ENCODE results near the gene CMA1.
A peak's percentile ranks its signal among the peaks of the same experiment; 100 is the strongest.
"Not testable (repeated sequence)": the region's sequence is repeated elsewhere in the genome, so short reads cannot be mapped to it uniquely, and the experiment has no call there.

CMA1 gene

DNA sequence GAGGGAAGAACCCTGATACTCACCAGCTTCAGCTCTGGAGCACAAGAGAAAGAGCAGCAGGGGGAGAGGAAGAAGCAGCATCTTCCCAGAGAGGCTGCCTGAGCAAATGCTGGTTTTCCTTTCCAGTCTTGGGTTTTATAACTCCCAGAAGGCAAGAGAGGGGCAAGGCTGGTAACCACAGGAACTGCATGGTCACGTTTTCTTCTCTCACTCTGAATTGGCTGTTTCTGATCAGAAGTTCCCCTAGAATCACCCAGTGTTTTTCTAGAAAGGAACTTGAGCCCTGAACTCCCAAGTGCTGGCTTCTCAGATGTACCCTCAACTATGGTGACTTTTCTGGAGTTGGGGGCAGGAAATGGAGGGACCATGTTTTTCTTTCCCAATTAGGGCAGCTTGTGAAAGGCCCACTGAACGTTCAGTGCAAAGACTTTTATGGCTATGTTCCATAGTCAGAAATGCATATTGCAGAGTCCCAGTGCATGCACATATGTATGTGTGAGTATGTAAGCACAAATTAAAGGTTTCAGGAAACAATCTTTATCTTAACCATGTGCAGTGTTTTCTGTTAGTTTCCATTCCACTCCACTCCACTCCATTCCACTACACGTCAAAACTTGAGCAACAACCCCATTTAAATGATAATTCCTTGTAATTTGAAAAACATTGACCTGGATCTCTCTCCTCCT is at the start of gene CMA1:
TSS of gene CMA1 (minus strand) at position 111 of the 686 bp plus-strand sequence. CDS start at position 81, 30 bp downstream.
- no peak for DNase-seq

- DNase-seq, result no peak
These were observed 48.7 kb upstream of the CMA1 start for GRCh38 chr14:24556756-24557155.

- DNase-seq, result not testable (repeated sequence)
These were observed 41.0 kb upstream of the CMA1 start for GRCh38 chr14:24549064-24549463.

- no peak for DNase-seq
These were observed 34.4 kb upstream of the CMA1 start for GRCh38 chr14:24542346-24542936.

DNA sequence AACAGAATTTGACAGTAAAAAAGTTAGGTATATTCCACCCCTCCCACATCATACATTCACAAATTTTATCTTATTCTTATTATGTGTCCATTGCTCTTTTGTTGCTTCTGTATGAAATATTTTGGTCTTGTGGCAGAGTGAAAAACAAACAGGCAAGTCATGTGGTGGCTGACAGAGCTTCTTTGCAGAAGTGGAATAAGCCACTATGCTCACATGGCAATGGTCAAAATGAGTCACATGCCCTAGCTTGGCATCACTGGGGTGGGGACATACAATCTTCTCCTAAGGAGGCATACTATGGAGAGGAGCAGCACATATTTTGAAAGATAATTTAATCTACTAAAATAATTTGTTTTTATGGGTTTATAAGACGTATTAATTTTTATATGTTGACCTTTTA is 27.7 kb upstream of the CMA1 start:
- no peak for DNase-seq

DNA sequence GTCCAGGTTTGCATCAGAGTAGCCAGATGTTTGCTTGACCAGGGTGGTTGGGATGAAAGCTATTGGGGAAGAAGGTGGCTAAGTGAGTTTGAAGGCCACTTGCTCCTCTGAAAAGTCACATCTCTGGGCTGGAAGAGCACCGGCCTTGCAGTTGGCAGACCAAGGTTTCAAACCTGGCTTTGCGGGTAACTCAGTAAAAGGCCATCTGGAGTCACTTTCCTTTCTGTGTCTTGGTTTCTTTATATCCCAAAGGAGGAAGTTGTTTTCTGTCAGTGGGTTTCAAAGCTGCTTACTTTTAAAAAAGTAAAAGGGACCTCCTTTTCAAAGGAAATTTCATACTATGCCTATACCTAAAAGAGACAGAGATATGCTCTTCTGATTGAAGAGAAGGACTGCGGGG is 26.2 kb upstream of the CMA1 start:
- no peak for DNase-seq

GRCh38 chr14:24525877-24526620 is 18.0 kb upstream of the CMA1 start:
- not testable (repeated sequence) for DNase-seq

DNA sequence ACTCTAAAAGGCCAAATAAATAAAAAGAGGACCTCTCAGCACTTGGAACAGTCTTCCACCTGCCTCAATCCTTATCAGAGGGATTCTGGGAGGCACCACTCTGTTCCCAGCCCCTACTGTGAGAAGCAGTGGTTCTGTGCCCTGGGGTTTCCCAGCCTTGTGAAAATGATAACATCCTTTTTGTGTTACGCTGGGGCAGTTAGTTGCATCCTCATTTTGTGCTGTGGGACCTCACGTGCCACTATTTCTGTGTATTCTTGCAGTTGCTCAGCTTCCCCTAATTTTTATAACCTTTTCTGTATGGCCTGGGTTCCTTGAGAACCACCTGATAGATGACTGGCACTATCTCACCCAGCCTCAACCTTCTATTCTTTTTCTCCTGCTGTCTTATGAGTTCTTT is 10.8 kb upstream of the CMA1 start:
- no peak for DNase-seq

GRCh38 chr14:24514209-24514608 is 6.1 kb upstream of the CMA1 start:
- DNase-seq, result no peak

DNA sequence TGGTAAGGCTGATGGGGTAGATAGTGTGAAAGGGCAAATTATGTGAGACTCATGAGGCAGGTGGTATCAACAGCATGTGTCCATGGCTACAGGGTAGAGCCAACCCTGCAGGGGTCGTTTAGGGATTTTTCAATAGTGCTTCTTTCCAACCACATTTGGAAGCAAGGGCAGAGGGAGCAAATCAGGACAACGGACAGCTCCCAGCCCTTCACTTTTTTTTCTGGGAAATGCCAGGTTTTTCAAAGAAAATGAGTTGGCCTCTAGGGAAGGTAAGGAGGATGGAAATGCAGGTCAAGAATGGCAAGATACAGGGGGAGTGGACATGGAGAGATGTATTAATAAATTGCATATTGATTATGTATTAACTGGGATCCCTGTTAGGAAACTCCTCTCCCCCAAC is 4.9 kb upstream of the CMA1 start:
- DNase-seq, result no peak

GRCh38 chr14:24506443-24506842 is 1.6 kb downstream of the CMA1 start:
- DNase-seq, result no peak

GRCh38 chr14:24504425-24504950 is 3.6 kb downstream of the CMA1 start:
- no peak for DNase-seq

DNA sequence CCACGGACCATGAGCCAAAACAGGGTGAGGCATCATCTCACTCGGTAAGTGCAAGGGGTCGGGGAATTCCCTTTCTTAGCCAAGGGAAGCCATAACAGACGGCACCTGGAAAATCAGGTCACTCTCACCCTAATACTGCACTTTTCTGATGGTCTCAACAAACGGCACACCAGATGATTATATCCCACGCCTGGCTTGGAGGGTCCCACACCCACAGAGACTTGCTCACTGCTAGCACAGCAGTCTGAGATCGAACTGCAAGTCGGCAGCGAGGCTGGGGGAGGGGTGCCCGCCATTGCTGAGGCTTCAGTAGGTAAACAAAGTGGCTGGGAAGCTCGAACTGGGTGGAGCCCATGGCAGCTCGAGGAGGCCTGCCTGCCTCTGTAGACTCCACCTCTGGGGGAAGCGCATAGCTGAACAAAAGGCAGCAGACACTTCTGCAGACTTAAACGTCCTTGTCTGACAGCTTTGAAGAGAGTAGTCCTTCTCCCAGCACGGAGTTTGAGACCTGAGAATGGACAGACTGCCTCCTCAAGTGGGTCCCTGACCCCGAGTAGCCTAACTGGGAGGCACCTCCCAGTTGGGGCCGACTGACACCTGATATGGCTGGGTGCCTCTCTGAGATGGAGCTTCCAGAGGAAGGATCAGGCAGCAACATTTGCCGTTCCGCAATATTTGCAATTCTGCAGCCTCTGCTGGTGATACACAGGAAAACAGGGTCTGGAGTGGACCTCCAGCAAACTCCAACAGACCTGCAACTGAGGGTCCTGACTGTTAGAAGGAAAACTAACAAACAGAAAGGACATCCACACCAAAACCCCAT is 16.3 kb downstream of the CMA1 start:
- DNase-seq, result peak in 1 of 3 experiments; percentile 19

DNA sequence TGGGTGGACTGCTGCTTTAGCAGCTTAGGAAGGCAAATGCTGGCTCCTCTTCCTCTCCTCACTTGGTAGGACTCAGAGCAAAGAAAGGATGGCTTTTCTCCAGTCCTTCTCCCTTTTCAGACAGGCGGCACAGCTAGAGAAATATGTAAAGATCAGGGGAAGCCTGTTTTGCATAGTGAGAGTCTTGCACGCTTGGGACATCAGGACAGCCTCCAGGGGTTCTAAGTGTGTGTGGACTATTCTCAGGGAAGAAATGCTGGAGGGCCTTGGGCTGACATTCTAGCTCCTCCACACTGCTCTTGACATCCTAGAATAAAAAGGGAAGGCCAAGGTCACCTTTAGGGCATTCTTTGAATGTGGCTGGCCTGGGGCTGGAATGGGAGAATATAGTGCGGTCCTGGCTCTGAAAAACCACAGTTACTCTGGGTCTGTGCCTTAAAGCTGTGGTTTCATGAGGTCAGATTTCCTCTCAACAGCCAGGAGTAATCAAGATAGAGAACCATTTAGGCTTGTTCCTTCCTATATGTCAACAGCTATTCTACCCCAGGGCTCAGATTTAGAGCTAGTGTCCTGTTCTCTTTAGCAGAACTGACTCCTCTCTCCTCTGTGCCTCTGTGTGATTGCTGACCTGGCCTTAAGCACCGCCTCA is 24.3 kb downstream of the CMA1 start:
- no peak for DNase-seq

DNA sequence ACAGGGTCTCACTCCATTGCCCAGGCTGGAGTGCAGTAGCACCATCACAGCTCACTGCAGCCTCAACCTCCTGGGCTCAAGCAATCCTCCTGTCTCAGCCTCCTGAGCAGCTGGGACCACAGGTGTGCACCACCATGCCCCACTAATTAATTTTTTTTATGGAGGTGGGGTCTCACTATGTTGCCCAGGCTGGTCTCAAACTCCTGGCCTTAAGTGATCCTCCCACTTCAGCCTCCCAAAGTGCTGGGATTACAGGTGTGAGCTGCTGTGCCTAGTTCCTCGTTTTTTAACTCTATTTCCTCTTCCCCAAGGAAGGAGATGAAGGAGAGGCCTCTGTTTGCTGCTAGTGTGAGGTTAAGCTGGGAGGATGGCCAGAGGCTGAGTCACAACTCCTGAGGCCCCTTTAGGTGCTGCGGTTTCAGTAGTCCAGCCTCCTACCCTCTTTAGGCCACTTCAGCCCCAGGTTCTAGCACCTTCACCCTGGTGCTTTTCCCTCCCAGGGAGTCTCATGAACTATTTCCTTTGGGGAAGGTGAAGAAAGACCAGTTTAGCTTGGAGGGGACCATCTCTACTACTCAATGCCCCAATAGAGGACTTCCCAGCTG is 25.3 kb downstream of the CMA1 start:
- DNase-seq, result not testable (repeated sequence)

DNA sequence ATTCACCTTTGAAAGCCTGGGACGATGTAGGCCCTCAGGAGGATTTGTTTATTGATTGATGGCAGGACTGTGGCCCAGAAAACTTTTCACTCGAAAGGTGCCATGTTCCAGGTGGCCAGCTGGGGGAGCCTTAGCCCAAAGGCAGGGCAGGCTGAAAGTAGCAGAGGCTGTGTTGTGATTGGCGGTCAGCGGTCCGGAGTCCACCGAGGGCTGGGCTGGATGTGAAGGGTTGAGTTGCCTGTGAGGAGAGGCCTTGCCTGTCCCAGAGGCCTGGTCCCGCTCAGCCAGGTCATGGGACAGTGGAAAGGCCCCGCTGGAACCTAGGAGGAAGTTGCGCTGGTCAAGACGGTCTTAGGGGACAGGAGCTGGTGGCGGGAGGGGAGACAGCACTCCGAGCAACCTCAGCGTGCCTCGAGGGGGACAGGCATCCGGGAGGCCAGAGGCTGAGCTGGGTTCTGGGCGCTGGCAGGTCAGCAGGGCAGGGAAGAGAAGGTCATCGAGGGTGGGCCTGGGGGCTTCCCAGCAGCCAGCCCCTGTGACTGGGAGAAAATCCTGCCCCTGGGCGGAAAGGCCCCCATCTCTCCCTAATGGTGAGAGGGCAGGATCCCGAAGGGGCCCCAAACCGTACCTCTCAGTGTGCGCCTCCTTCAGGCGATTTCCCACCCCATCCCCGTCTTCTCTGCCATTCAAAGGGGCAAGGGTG is 26.3 kb downstream of the CMA1 start:
- DNase-seq, result peak in 1 of 3 experiments; percentile 12

GRCh38 chr14:24479999-24480398 is 28.1 kb downstream of the CMA1 start:
- not testable (repeated sequence) for DNase-seq

GRCh38 chr14:24475261-24475660 is 32.8 kb downstream of the CMA1 start:
- no peak for DNase-seq

GRCh38 chr14:24473211-24473610 is 34.9 kb downstream of the CMA1 start:
- no peak for DNase-seq

GRCh38 chr14:24470450-24470849 is 37.6 kb downstream of the CMA1 start:
- DNase-seq, result not testable (repeated sequence)

DNA sequence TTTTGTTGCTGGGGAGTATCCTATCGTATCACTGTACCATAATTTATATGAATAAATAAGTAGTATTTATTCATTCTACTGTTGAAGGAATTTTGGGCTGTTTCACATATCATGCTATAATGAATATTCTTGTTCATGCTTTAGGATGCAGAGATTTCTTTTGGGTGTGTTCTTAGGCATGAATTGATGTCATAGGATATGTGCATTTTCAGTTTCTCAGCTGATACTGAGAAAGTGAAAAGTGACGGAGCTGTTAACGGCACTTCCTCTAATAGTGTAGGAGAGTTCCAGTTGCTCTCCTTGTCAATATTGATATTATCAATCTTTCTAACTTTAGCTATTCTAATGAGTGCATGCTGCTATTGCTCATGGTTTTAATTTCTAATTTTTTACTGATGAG is 42.3 kb downstream of the CMA1 start:
- DNase-seq, result no peak
